ENCODE measurements around the gene RAB11FIP4. TPM values are rescaled to one million over a fixed set of nuclear protein-coding genes. Genes with fewer than 3 reads are reported as not detected.
A peak's percentile ranks its signal among the peaks of the same experiment; 100 is the strongest.

The RAB11FIP4 gene
- total RNA-seq, 1 donor from 2014 or later: 32.4 TPM

DNA sequence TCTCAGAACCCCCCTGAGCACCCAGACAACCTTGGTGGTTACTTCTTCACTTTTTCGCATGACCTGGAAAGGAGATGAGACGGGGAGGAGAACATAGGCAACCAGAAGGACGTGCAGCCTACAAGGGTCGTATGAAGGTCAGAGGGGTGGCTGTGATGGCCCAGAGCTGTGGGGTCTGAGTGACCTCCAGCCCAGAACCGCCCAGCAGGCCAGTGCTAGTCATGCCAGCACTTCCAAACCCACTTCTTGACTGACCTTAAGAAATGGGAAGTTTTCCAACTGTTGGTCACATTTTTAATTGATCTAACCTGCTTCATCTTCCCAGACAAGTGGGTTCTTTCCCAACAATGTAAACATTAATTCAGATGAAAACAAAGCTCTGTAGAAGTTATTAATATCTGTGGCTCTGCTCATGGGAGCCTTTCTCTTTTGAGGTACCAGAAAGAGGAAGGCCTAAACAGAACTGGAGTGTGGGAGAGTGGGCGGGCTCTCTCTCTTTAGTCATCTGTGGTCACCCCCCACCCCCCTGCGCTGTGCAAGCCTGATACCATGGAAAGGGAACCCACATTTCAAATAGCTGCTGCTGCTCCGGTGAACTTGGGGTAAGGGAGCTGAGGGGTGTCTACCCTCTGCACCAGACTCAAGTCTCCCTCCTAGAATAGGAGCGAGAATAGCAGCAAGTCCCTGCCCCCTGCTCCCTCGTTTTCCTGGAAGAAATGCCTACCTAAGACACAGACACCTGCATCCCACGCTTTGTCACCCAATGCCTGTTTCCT lies 101.6 kb downstream of the RAB11FIP4 start:
- Mint-ChIP-seq H3K27me3 (peaks cover 15% of the 10 kb centered on the region), H3K9me3 (no peaks in the 10 kb centered on the region), H3K4me3 (no peak overlapping the region), H3K27ac (peak overlapping the region; percentile 31), H3K36me3 (peaks cover 3% of the 10 kb centered on the region), H3K4me1 (ENCODE audit: unreplicated experiment) (peaks cover 47% of the 10 kb centered on the region)
- DNase-seq (ENCODE audit: extremely low spot score, unreplicated experiment): no peak
- TF ChIP-seq, protein P1, sequence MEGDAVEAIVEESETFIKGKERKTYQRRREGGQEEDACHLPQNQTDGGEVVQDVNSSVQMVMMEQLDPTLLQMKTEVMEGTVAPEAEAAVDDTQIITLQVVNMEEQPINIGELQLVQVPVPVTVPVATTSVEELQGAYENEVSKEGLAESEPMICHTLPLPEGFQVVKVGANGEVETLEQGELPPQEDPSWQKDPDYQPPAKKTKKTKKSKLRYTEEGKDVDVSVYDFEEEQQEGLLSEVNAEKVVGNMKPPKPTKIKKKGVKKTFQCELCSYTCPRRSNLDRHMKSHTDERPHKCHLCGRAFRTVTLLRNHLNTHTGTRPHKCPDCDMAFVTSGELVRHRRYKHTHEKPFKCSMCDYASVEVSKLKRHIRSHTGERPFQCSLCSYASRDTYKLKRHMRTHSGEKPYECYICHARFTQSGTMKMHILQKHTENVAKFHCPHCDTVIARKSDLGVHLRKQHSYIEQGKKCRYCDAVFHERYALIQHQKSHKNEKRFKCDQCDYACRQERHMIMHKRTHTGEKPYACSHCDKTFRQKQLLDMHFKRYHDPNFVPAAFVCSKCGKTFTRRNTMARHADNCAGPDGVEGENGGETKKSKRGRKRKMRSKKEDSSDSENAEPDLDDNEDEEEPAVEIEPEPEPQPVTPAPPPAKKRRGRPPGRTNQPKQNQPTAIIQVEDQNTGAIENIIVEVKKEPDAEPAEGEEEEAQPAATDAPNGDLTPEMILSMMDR (conservative IDR thresholded peaks at IDR 0.05): no peak

DNA sequence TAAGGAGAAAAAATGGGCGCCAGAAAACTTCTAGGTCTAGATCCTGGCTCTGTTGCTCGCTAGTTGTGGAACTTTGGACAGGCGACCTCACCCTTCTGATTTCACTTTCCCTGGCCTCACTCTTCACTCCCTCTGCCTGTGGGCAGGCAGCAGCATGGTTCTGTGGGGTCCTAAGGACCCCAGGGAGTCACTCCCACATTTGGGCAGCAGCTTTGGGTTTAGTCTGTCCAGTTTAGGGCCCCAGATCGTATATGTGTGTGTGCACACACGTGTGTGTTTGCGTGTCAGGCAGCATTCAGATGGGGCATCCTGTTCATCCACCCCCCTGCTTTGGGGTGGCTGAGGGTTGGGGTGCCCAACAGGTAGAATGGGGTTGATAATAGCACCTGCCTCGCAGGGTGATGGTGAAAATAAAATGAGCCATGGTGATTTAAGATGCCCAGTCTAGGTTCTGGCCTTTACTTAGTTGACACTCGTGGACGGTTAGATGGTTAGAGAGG lies 102.2 kb downstream of the RAB11FIP4 start:
- no peaks in the 10 kb centered on the region for H3K9me3 Mint-ChIP-seq
- H3K4me1 Mint-ChIP-seq (ENCODE audit: unreplicated experiment): peaks cover 50% of the 10 kb centered on the region
- H3K4me3 Mint-ChIP-seq: no peak overlapping the region
- peak overlapping the region; percentile 31 for H3K27ac Mint-ChIP-seq
- no peak for DNase-seq (ENCODE audit: extremely low spot score, unreplicated experiment)
- peaks cover 15% of the 10 kb centered on the region for H3K27me3 Mint-ChIP-seq
- TF ChIP-seq, protein P1 (conservative IDR thresholded peaks at IDR 0.05): no peak
- peaks cover 3% of the 10 kb centered on the region for H3K36me3 Mint-ChIP-seq

DNA sequence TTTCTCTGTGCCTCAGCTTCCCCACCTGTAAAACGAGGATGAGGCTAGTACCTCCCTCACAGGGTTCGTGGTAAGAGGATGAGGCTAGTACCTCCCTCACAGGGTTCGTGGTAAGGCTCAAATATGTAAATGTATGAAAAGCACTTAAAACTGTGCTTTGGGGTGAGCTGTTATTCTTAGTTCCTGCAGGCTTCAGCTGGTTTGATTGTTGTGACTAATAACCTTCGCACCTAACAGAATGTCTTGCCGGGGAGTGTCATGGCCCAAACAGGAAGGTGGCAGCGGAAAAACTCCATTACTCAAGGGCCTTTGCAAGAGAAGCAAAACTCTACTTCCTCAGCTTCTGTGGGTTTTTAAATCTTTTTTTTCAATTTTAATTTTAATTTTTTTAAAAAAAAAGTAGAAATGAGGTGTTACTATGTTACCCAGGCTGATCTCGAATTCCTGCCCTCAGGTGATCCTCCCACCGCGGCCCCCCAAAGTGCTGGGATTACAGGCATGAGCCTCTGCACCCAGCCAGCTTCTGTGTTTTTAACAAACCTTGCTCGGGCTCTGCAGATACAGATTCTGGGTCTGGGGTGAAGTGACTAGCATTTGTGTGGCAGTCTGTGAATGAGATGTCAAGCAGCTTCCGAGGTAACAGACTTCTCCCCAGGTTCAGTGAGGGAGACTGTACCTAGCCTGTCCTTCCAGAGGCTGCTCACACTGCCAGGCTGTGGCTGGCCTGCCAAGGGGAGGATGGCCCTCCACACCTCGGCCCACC lies 103.0 kb downstream of the RAB11FIP4 start:
- H3K4me1 Mint-ChIP-seq (ENCODE audit: unreplicated experiment): peaks cover 55% of the 10 kb centered on the region
- H3K36me3 Mint-ChIP-seq: peaks cover 3% of the 10 kb centered on the region
- TF ChIP-seq, protein P1 (conservative IDR thresholded peaks at IDR 0.05): no peak
- peaks cover 8% of the 10 kb centered on the region for H3K27me3 Mint-ChIP-seq
- no peaks in the 10 kb centered on the region for H3K9me3 Mint-ChIP-seq
- peak overlapping the region; percentile 48 for H3K27ac Mint-ChIP-seq
- no peak for DNase-seq (ENCODE audit: extremely low spot score, unreplicated experiment)
- no peak overlapping the region for H3K4me3 Mint-ChIP-seq

DNA sequence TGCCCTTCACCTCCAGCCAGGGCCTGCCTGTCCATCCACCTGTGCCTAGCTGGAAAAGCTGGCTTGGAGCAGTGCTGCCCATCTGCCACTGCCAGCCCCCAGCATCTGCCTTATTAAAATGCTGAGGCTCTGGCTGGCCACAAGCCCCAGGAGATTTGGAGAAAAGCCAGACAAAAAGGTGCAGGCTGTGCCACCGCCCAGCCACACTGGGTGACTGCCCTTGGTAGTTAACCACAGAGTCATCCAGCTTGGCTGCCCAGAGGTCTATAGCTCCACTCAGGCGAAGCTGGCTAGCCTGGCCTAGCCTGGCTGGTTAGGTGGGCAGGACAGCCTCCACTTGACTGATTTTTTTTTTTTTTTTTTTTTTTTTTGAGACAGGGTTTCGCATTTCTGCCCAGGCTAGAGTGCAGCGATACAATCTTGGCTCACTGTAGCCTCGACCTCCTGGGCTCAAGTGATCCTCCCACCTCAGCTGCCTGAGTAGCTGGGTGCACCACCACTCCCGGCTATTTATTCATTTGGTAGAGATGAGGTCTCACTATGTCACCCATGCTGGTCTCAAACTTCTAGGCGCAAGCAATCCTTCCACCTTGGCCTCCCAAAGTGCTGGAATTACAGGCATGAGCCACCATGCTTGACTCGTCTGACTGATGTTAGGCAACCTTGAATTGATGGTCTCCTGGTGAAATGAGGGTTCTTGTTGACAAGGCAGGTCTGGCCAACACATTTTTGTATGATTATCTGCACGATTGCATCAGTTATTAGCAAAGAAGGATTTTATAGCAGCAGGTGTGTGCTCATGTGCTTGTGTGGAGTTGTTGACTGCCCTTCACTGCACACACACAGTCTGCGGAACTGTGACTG lies 103.8 kb downstream of the RAB11FIP4 start:
- H3K36me3 Mint-ChIP-seq: peaks cover 3% of the 10 kb centered on the region
- TF ChIP-seq, protein P1 (conservative IDR thresholded peaks at IDR 0.05): no peak
- no peak overlapping the region for H3K4me3 Mint-ChIP-seq
- H3K27me3 Mint-ChIP-seq: peaks cover under 1% of the 10 kb centered on the region
- DNase-seq (ENCODE audit: extremely low spot score, unreplicated experiment): no peak
- H3K4me1 Mint-ChIP-seq (ENCODE audit: unreplicated experiment): peaks cover 51% of the 10 kb centered on the region
- H3K27ac Mint-ChIP-seq: peak overlapping the region; percentile 48
- no peaks in the 10 kb centered on the region for H3K9me3 Mint-ChIP-seq

DNA sequence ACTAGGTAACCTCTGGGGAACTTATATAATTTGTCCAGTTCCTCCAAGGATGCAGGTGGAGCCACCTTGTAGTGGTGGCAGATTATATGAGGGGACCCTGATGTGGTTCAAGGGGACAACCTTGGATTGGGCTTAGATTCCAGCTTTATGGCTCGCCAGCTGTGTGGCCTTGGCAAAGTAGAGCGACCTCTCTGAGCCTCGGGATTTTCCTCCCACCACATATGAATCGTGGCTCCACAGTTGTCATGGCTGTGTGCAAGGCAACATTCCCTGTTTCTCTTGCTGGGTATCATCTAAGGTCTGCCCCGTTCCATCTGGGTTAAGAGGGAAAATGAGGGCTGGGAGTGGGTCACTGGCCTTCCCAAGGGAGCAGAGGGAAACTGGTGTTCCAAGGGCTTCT lies 104.6 kb downstream of the RAB11FIP4 start:
- H3K4me3 Mint-ChIP-seq: no peak overlapping the region
- H3K27me3 Mint-ChIP-seq: no peaks in the 10 kb centered on the region
- peaks cover 3% of the 10 kb centered on the region for H3K36me3 Mint-ChIP-seq
- peaks cover 47% of the 10 kb centered on the region for H3K4me1 Mint-ChIP-seq (ENCODE audit: unreplicated experiment)
- H3K9me3 Mint-ChIP-seq: no peaks in the 10 kb centered on the region
- H3K27ac Mint-ChIP-seq: no peak overlapping the region
- DNase-seq (ENCODE audit: extremely low spot score, unreplicated experiment): no peak
- TF ChIP-seq, protein P1 (conservative IDR thresholded peaks at IDR 0.05): no peak
